Activated CD8-positive, alpha-beta T cell treated with anti-CD3 and anti-CD28 coated beads for 36 hours (primary cell): ENCODE data around the gene POU3F1. TPM values are rescaled to one million over a fixed set of nuclear protein-coding genes. Genes with fewer than 3 reads are reported as not detected.

Source experiments
- ATAC-seq: fragments of 200-7000 bp; cut with Tn5 transposase; one replicate; pipeline ENCODE4 v1.10.0; 2021; ENCODE audit warnings: mild to moderate bottlenecking, moderate library complexity
- CTCF ChIA-PET: fragments of 350-600 bp; sonication (Branson Sonifier 250); formaldehyde crosslinking; loops from one replicate; lab custom pipeline; 2021; ENCODE audit warnings: antibody characterized with exemption; lab: Charles Lee
- POLR2A ChIA-PET: fragments of 350-600 bp; sonication (Branson Sonifier 250); formaldehyde crosslinking; loops from one replicate; lab custom pipeline; 2021; ENCODE audit warnings: antibody characterized with exemption; lab: Charles Lee
- DNase-seq: peaks from one replicate; pipeline ENCODE4 v3.0.0-alpha.2; 2020
- H3K27ac Mint-ChIP-seq: one replicate; pipeline ENCODE4 v1.8.0; 2021; ENCODE audit warnings: mild to moderate bottlenecking, mixed read lengths
- H3K27me3 Mint-ChIP-seq: one replicate; pipeline ENCODE4 v1.8.0; 2021; ENCODE audit warnings: mixed read lengths
- H3K36me3 Mint-ChIP-seq: one replicate; pipeline ENCODE4 v1.8.0; 2021; ENCODE audit warnings: low read depth, mixed read lengths
- H3K4me1 Mint-ChIP-seq: one replicate; pipeline ENCODE4 v1.8.0; 2021; ENCODE audit warnings: low read depth, mixed read lengths
- H3K4me3 Mint-ChIP-seq: one replicate; pipeline ENCODE4 v1.8.0; 2021; ENCODE audit warnings: mild to moderate bottlenecking, moderate library complexity, mixed read lengths
- H3K9me3 Mint-ChIP-seq: one replicate; pipeline ENCODE4 v1.8.0; 2021; ENCODE audit warnings: mixed read lengths
- intact Hi-C: fragments of 100-400 bp; cut with micrococcal nuclease; formaldehyde crosslinking; loops from one replicate; pipeline ENCODE4 v1.10.0; 2022
- total RNA-seq, 2 experiments: library from RNA; stranded (reverse); gene quantifications; one replicate each; pipeline ENCODE4 v1.2.3, GENCODE V29; 2021
- TF ChIP-seq, protein P1 (sequence below): fragments of 200-600 bp; IDR thresholded peaks from one replicate; pipeline ENCODE4 v1.8.0; 2022; ENCODE audit warnings: antibody characterized with exemption, mild to moderate bottlenecking

Gene POU3F1
- total RNA-seq, 2 experiments from 2014 or later: 0.16 TPM; not detected in 1

DNA sequence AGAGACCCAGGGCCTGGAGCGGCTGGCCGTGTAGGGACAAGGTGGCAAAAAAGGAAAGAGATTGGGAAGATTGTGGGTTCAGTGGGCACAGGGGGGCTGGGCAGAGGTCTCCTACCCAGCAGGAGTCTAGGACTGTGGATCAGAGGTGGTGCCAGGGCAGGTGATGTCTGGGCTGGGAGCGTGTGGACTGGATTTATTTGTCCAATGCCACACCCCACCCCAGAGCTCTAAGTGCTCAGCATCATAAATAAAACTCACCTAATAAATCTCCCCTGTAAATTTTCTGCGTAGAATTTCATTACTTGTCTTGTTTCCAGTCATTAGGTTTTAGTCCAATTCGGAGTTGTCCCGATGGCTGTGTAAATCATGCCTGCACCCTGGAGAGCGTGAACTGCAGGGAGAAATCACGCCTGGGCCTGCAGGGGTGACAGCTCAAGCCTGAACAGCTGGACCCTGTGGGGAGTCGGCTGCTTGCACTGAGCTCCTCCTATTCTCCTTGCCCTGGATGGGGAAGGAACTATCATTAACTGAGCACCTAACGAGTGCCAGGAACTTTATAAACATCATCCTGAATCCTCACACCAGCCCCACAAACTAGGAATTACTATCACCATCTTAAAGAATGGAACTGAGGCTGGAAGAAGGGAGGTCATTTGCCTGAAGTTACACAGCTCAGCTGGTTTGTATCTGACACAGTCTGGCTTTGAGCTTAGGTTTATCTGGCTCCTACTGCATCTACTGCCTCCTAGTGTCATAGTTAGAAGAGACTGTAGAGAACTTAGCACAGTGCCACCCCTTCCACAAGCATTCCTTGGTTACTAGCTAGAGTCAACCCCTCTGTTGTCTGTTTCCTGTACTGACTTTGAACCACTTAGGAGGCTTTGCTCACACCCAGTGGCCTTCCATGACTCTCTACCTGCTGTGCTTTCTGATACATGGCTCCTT, 25.0 kb upstream of the POU3F1 start:
- ATAC-seq: peak; percentile 80
- H3K36me3 Mint-ChIP-seq: no peaks in the 10 kb centered on the region
- intact Hi-C loops: no loop called here
- CTCF ChIA-PET: interaction anchor here (0.6 to 6.2 kb wide), 16 partner anchors 9 to 763 kb away, joined by 3 to 105 read pairs (median 5); partner anchors contain the start of gene MTF1
- H3K4me3 Mint-ChIP-seq: no peak overlapping the region
- no peaks in the 10 kb centered on the region for H3K9me3 Mint-ChIP-seq
- no peak for DNase-seq
- POLR2A ChIA-PET: interaction anchor here (0.8 to 1.1 kb wide), 2 partner anchors 31 to 60 kb away, joined by 3 to 4 read pairs; no protein-coding TSS in a partner anchor
- no peak overlapping the region for H3K27ac Mint-ChIP-seq
- TF ChIP-seq, protein P1, sequence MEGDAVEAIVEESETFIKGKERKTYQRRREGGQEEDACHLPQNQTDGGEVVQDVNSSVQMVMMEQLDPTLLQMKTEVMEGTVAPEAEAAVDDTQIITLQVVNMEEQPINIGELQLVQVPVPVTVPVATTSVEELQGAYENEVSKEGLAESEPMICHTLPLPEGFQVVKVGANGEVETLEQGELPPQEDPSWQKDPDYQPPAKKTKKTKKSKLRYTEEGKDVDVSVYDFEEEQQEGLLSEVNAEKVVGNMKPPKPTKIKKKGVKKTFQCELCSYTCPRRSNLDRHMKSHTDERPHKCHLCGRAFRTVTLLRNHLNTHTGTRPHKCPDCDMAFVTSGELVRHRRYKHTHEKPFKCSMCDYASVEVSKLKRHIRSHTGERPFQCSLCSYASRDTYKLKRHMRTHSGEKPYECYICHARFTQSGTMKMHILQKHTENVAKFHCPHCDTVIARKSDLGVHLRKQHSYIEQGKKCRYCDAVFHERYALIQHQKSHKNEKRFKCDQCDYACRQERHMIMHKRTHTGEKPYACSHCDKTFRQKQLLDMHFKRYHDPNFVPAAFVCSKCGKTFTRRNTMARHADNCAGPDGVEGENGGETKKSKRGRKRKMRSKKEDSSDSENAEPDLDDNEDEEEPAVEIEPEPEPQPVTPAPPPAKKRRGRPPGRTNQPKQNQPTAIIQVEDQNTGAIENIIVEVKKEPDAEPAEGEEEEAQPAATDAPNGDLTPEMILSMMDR: no peak
- H3K4me1 Mint-ChIP-seq: no peaks in the 10 kb centered on the region
- H3K27me3 Mint-ChIP-seq: peaks cover 36% of the 10 kb centered on the region

GRCh38 chr1:38068980-38069340, 22.4 kb upstream of the POU3F1 start:
- ATAC-seq: no peak
- POLR2A ChIA-PET: no interaction called here
- CTCF ChIA-PET: interaction anchor here (1.1 to 6.2 kb wide), 2 partner anchors 31 to 41 kb away, joined by 3 to 105 read pairs; no protein-coding TSS in a partner anchor
- DNase-seq: no peak
- no peak overlapping the region for H3K27ac Mint-ChIP-seq
- H3K4me3 Mint-ChIP-seq: no peak overlapping the region
- H3K36me3 Mint-ChIP-seq: no peaks in the 10 kb centered on the region
- TF ChIP-seq, protein P1: no peak
- H3K27me3 Mint-ChIP-seq: peaks cover 31% of the 10 kb centered on the region
- H3K9me3 Mint-ChIP-seq: no peaks in the 10 kb centered on the region
- no peaks in the 10 kb centered on the region for H3K4me1 Mint-ChIP-seq
- intact Hi-C loops: no loop called here

GRCh38 chr1:38068220-38068979, 21.8 kb upstream of the POU3F1 start:
- ChIA-PET CTCF (interaction anchor here (1.0 to 6.2 kb wide), 4 partner anchors 30 to 78 kb away, joined by 3 to 105 read pairs (median 4); partner anchors contain the start of gene SF3A3), POLR2A (no interaction called here)
- TF ChIP-seq, protein P1: no peak
- ATAC-seq (no peak), DNase-seq (no peak)
- intact Hi-C loops: no loop called here
- H3K4me1 Mint-ChIP-seq: no peaks in the 10 kb centered on the region
- H3K27ac Mint-ChIP-seq: no peak overlapping the region
- H3K36me3 Mint-ChIP-seq: no peaks in the 10 kb centered on the region
- peaks cover 28% of the 10 kb centered on the region for H3K27me3 Mint-ChIP-seq
- H3K9me3 Mint-ChIP-seq: no peaks in the 10 kb centered on the region
- H3K4me3 Mint-ChIP-seq: no peak overlapping the region

- Mint-ChIP-seq H3K4me1 (peaks cover 6% of the 10 kb centered on the region), H3K27ac (no peak overlapping the region), H3K27me3 (peaks cover 19% of the 10 kb centered on the region), H3K36me3 (no peaks in the 10 kb centered on the region), H3K4me3 (no peak overlapping the region), H3K9me3 (no peaks in the 10 kb centered on the region)
- no peak for DNase-seq
- intact Hi-C loops: no loop called here
- TF ChIP-seq, protein P1: no peak
- ATAC-seq: no peak
- POLR2A ChIA-PET: interaction anchor here (1.2 kb wide), 1 partner anchor 11 kb away, joined by 3 read pairs; no protein-coding TSS in a partner anchor
- CTCF ChIA-PET: no interaction called here
Observed at GRCh38 chr1:38064197-38064903, 17.8 kb upstream of the POU3F1 start.
